Left lung (tissue), 10 donors: Measurements from ENCODE around the gene MVK. TPM values are rescaled to one million over a fixed set of nuclear protein-coding genes. Genes with fewer than 3 reads are reported as not detected.

Source experiments
- ATAC-seq: fragments of 200-7000 bp; cut with Tn5 transposase; one replicate; pipeline ENCODE4 v1.9.1; 2020; ENCODE audit warnings: moderate library complexity
- DNase-seq, 4 donors: peaks; one replicate each; pipeline ENCODE4 v3.0.0-alpha.2; 2013 to 2020
- H3K27ac ChIP-seq, 2 donors: fragments of 200-600 bp; sonication (generic) in 1 of 2; one replicate each; pipeline versions ENCODE4 v1.5.0 to v1.8.0; 2020 to 2021
- H3K27me3 ChIP-seq, 2 donors: fragments of 200-600 bp; sonication (generic) in 1 of 2; one replicate each; pipeline versions ENCODE4 v1.5.0 to v1.8.0; 2020 to 2021
- H3K36me3 ChIP-seq, 2 donors: fragments of 200-600 bp; sonication (generic) in 1 of 2; one replicate each; pipeline versions ENCODE4 v1.5.0 to v1.8.0; 2020 to 2021
- H3K4me1 ChIP-seq, 2 donors: fragments of 200-600 bp; one replicate each; pipeline ENCODE4 v1.8.0; 2021
- H3K4me3 ChIP-seq, 2 donors: fragments of 200-600 bp; sonication (generic) in 1 of 2; one replicate each; pipeline versions ENCODE4 v1.5.0 to v1.8.0; 2020 to 2021; ENCODE audit warnings: mild to moderate bottlenecking in 1 of 2
- H3K9me3 ChIP-seq, 2 donors: fragments of 200-600 bp; sonication (generic) in 1 of 2; one replicate each; pipeline versions ENCODE4 v1.5.0 to v1.8.0; 2020 to 2021
- CTCF ChIP-seq, 2 donors: fragments of 200-600 bp; sonication (generic) in 1 of 2; IDR thresholded peaks; one replicate each; pipeline versions ENCODE4 v1.5.0 to v1.8.0; 2021; ENCODE audit warnings: antibody characterized with exemption in 2 of 2
- intact Hi-C, 2 donors: fragments of 100-400 bp; cut with DNase I; formaldehyde crosslinking; loops; one replicate each; pipeline versions ENCODE4 v1.11.2 to v1.14.2; 2022
- polyA plus RNA-seq, 6 donors: library from polyadenylated mRNA; unstranded; fragments of 120-200 nt; gene quantifications; one replicate each; pipeline ENCODE4 v1.2.1, GENCODE V29; 2013; ENCODE audit not compliant: insufficient read length in 6 of 6
- total RNA-seq, 2 donors: library from RNA; stranded (reverse); fragmentation: NEBNext Ultra II Directional; extraction: Animal tissue kit (Norgen Biotek cat#: 25700); gene quantifications; one replicate each; pipeline ENCODE4 v1.2.1, GENCODE V29; 2021
- donor health status: DM: no; HTN: yes; CAD: no.
- donor health status: DM: no; HTN: no; CAD: no.

Gene MVK
- total and polyA plus RNA-seq, 8 donors: 11.1 to 46.1 (median 16.3) TPM

GRCh38 chr12:109637996-109638395 is 64.4 kb downstream of the MVK start:
- Histone ChIP-seq H3K27ac (no peak overlapping the region), H3K36me3 (no peaks in the 10 kb centered on the region), H3K4me1 (no peaks in the 10 kb centered on the region), H3K4me3 (no peak overlapping the region), H3K27me3 (peaks cover 0 to 22% of the 10 kb centered on the region in 2 donors), H3K9me3 (no peaks in the 10 kb centered on the region)
- DNase-seq: no peak
- intact Hi-C loops: no loop called here
- no peak for ATAC-seq
- no peak for TF ChIP-seq CTCF (IDR thresholded peaks at IDR 0.05)

GRCh38 chr12:109638735-109639134 is 65.1 kb downstream of the MVK start:
- ATAC-seq: no peak
- no peak for TF ChIP-seq CTCF (IDR thresholded peaks at IDR 0.05)

GRCh38 chr12:109639151-109639872 is 65.7 kb downstream of the MVK start:
- TF ChIP-seq CTCF (IDR thresholded peaks at IDR 0.05): no peak
- Histone ChIP-seq H3K27me3 (peaks cover 0 to 29% of the 10 kb centered on the region in 2 donors), H3K4me1 (no peaks in the 10 kb centered on the region)

More at GRCh38 chr12:109638735-109639134, 65.1 kb downstream of the MVK start:
- intact Hi-C loops: no loop called here
- Histone ChIP-seq H3K4me3 (no peak overlapping the region), H3K27ac (no peak overlapping the region), H3K4me1 (no peaks in the 10 kb centered on the region), H3K36me3 (no peaks in the 10 kb centered on the region), H3K9me3 (no peaks in the 10 kb centered on the region), H3K27me3 (peaks cover 0 to 23% of the 10 kb centered on the region in 2 donors)
- DNase-seq: no peak

GRCh38 chr12:109640961-109641360 is 67.4 kb downstream of the MVK start:
- DNase-seq (no peak), ATAC-seq (no peak)
- no peaks in the 10 kb centered on the region for H3K4me1 ChIP-seq
- intact Hi-C loops: no loop called here
- peaks cover 0 to 45% of the 10 kb centered on the region in 2 donors for H3K27me3 ChIP-seq
- H3K9me3 ChIP-seq: no peaks in the 10 kb centered on the region
- H3K4me3 ChIP-seq: no peak overlapping the region
- TF ChIP-seq CTCF (IDR thresholded peaks at IDR 0.05): no peak
- no peaks in the 10 kb centered on the region for H3K36me3 ChIP-seq
- no peak overlapping the region for H3K27ac ChIP-seq

More at GRCh38 chr12:109639151-109639872, 65.7 kb downstream of the MVK start:
- ATAC-seq (no peak), DNase-seq (no peak)
- no peaks in the 10 kb centered on the region for H3K9me3 ChIP-seq
- H3K27ac ChIP-seq: no peak overlapping the region
- intact Hi-C loops: no loop called here
- no peaks in the 10 kb centered on the region for H3K36me3 ChIP-seq
- H3K4me3 ChIP-seq: no peak overlapping the region

- Histone ChIP-seq H3K27ac (no peak overlapping the region), H3K36me3 (no peaks in the 10 kb centered on the region), H3K27me3 (peaks cover 0 to 50% of the 10 kb centered on the region in 2 donors), H3K4me3 (no peak overlapping the region), H3K4me1 (no peaks in the 10 kb centered on the region), H3K9me3 (no peaks in the 10 kb centered on the region)
- intact Hi-C loops: no loop called here
- no peak for TF ChIP-seq CTCF (IDR thresholded peaks at IDR 0.05)
- no peak for DNase-seq
- ATAC-seq: no peak
Observed at GRCh38 chr12:109641422-109641821, 67.8 kb downstream of the MVK start.
